Panc1 (cell line): Measurements from ENCODE around the gene ASB12.

Experiments
- POLR2AphosphoS5 ChIP-seq: IDR thresholded peaks from 2 replicates; pipeline ENCODE4 v1.6.1; 2012; ENCODE audit warnings: mild to moderate bottlenecking, low read depth, low read length, moderate library complexity
- SIN3A ChIP-seq: IDR thresholded peaks from 2 replicates; pipeline ENCODE4 v1.6.1; 2012; ENCODE audit warnings: low read depth, mild to moderate bottlenecking, low read length, moderate library complexity, borderline replicate concordance; ENCODE audit not compliant: insufficient read depth
- TCF7L2 ChIP-seq: IDR thresholded peaks from 2 replicates; pipeline ENCODE4 v1.6.1; 2011; ENCODE audit warnings: mild to moderate bottlenecking, low read depth, low read length, inconsistent platforms
- TF ChIP-seq, protein P1 (sequence below): fragments of 450-650 bp; IDR thresholded peaks from 2 replicates; pipeline ENCODE4 v1.5.1; 2017; ENCODE audit warnings: mild to moderate bottlenecking
- TF ChIP-seq, protein P2 (sequence below), 2 experiments: IDR thresholded peaks; 2 replicates each; pipeline ENCODE4 v1.6.1; 2011 to 2012; ENCODE audit warnings: low read depth in 2 of 2, control low read depth in 1 of 2, low read length in 1 of 2, mild to moderate bottlenecking in 1 of 2, moderate library complexity in 1 of 2; ENCODE audit not compliant: insufficient read depth in 1 of 2

DNA sequence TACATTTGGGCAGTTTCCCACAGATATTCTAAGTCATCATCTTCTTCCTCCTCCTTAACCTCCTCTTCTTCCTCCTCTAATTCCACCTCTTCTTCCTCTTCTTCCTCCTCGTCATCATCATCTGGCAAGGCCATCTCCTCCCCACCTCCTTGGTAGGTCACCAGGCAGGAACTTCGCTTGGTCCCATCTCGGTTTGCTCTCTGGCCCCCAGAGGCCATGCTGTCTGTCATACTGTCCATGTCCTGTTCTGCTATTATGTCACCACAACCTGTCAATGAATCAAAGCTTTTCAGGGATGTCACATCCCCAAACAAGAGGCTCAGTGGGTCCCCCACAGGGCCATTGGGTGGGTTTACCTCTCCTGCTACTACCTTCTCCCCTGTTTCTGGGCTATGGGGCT, 38.4 kb downstream of the ASB12 start:
- TF ChIP-seq, protein P1, sequence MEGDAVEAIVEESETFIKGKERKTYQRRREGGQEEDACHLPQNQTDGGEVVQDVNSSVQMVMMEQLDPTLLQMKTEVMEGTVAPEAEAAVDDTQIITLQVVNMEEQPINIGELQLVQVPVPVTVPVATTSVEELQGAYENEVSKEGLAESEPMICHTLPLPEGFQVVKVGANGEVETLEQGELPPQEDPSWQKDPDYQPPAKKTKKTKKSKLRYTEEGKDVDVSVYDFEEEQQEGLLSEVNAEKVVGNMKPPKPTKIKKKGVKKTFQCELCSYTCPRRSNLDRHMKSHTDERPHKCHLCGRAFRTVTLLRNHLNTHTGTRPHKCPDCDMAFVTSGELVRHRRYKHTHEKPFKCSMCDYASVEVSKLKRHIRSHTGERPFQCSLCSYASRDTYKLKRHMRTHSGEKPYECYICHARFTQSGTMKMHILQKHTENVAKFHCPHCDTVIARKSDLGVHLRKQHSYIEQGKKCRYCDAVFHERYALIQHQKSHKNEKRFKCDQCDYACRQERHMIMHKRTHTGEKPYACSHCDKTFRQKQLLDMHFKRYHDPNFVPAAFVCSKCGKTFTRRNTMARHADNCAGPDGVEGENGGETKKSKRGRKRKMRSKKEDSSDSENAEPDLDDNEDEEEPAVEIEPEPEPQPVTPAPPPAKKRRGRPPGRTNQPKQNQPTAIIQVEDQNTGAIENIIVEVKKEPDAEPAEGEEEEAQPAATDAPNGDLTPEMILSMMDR: no peak
- TF ChIP-seq POLR2AphosphoS5 (no peak), SIN3A (no peak), TCF7L2 (no peak)
- TF ChIP-seq, protein P2, sequence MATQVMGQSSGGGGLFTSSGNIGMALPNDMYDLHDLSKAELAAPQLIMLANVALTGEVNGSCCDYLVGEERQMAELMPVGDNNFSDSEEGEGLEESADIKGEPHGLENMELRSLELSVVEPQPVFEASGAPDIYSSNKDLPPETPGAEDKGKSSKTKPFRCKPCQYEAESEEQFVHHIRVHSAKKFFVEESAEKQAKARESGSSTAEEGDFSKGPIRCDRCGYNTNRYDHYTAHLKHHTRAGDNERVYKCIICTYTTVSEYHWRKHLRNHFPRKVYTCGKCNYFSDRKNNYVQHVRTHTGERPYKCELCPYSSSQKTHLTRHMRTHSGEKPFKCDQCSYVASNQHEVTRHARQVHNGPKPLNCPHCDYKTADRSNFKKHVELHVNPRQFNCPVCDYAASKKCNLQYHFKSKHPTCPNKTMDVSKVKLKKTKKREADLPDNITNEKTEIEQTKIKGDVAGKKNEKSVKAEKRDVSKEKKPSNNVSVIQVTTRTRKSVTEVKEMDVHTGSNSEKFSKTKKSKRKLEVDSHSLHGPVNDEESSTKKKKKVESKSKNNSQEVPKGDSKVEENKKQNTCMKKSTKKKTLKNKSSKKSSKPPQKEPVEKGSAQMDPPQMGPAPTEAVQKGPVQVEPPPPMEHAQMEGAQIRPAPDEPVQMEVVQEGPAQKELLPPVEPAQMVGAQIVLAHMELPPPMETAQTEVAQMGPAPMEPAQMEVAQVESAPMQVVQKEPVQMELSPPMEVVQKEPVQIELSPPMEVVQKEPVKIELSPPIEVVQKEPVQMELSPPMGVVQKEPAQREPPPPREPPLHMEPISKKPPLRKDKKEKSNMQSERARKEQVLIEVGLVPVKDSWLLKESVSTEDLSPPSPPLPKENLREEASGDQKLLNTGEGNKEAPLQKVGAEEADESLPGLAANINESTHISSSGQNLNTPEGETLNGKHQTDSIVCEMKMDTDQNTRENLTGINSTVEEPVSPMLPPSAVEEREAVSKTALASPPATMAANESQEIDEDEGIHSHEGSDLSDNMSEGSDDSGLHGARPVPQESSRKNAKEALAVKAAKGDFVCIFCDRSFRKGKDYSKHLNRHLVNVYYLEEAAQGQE (IDR thresholded peaks at IDR 0.05; ENCODE audit: insufficient read depth in 1 of 2, low read depth in 2 of 2, low read length in 1 of 2): no peak
